Frontal cortex (tissue), 4 donors: ENCODE results near the gene INVS. TPM values are rescaled to one million over a fixed set of nuclear protein-coding genes. Genes with fewer than 3 reads are reported as not detected.

Source experiments
- DNase-seq, 2 donors: peaks; one replicate each; pipeline ENCODE4 v3.0.0; 2012; ENCODE audit warnings: low spot score in 2 of 2
- FAIRE-seq: peaks from 2 replicates; lab custom pipeline; 2012; peaks lifted over from hg19 to GRCh38; lab: Jason Lieb, UNC
- total RNA-seq: library from RNA; depleted of rRNA; stranded (reverse); fragments of >200 nt; gene quantifications from one replicate; pipeline ENCODE4 v1.2.3, GENCODE V29; 2014
- donor health status: control.
- donor health status: control.
- donor health status: control.

INVS gene
- total RNA-seq, 1 donor from 2014 or later: 15.1 TPM

DNA sequence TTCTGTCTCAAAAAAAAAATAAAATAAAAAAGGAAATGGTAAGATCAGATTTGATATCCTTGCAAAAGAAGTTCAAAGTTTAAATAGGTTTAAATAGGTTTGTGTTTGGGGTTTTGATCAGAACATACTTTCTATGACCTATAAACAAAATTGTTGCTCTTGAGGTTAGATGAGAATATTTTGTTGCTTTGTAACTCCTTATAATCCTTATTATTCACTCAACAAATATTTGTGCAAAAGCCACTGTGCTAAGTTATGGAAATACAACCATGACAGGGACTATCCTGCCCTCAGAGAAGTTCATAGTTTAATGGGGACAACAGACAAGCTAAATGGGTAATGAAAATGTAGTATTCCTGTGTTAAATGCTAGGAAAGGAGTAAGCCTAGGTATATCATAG lies 71.5 kb downstream of the INVS start:
- no peak for FAIRE-seq
- DNase-seq: no peak

DNA sequence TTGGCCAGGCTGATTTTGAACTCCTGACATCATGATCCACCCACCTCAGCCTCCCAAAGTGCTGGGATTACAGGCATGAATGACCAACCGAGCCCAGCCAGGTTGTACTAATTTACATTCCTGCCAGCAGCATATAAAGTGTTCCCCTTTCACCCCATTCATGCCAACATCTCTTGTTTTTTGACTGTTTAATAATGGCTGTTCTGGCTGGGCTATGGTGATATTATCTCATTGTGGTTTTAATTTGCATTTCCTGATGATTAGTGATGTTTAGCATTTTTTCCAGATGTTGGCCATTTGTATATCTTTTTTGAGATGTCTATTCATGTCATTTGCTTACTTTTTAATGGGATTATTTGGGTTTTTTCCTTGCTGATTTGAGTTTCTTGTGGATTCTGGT lies 87.3 kb downstream of the INVS start:
- DNase-seq (no peak), FAIRE-seq (no peak)

DNA sequence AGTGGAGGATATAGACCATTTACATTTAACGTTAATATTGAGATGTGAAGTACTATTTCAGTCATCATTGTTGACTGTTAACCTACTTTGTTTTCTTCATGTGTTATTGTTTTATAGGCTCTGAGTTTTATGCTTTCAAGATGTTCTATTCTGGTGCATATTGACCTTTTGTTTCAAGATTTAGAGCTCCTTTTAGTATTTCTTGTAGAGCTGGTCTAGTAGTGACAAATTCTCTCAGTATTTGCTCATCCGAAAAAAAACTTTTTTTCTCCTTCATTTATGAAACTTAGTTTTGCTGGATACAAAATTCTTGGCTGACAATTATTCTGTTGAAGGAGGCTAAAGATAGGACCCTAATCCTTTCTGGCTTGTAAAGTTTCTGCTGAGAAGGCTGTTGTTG lies 91.3 kb downstream of the INVS start:
- FAIRE-seq: no peak
- DNase-seq: no peak

DNA sequence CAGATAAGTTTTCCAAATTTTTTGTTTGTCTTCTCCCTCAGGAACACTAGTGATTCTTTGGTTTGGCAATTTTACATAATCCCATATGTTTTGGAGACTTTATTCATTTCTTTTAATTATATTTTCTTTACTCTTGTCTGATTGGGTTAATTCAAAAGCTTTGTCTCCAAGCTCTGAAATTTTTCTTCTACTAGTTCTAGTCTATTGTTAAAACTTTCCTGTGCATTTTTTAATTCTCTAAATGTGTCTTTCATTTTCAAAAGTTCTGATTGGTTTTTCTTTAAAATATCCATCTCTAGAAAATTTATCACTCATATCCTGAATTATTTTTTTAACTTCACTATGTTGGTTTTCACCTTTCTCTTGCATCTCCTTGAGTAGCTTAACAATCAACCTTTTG lies 92.2 kb downstream of the INVS start:
- FAIRE-seq: no peak
- no peak for DNase-seq

DNA sequence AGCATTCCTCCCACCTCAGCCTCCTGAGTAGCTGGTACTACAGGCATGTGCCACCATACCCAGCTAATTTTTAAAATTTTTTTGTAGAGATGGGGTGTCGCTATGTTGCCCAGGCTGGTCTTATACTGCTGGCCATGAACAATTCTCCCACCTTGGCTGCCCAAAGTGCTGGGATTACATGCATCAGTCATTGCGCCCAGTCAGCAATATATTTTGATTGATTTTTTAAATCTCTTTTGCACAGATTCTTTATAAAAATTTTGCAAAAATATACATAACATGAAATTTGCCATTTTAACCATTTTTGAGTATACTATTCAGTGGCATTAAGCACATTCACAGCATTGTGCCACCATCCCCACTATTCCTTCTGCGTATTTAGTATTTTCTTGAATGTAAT lies 94.0 kb downstream of the INVS start:
- DNase-seq (no peak), FAIRE-seq (no peak)

DNA sequence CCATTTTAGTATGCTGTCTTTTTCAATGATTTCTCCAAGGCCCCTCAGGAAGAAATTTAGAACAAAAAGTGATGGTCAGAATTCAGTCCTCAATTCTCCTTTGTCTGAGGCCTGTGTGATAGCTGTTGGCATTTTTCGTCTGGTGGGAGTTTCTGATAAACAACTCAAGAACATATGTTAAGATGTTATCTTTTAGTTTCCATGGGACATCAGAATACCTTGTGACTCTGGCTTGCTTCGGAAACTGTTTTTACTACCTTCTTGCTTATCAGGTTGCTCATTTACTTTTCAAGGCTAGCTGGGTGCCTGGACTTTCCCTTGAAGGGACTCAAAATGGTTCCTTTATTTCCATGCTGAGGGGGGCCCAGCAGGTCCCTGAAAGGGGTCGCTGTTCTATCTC lies 97.2 kb downstream of the INVS start:
- DNase-seq (no peak), FAIRE-seq (no peak)

DNA sequence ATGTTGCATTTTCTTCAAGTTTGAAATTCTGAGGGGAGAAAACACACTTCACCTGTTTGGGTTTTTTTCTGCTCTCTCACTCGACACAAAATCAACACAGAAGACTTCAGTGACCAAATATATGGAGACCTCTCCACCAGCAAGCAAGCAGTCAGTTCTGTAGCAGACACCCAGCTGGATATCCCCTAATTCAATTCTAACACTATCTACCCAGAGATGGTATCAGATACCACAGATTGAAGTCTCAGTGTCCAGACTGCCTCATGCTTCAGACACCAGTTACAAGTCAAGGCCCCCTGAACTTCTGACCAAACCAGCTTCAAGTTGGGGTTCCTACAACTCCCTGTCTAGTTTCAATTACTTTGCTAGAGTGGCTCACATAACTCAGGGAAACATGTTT lies 97.8 kb downstream of the INVS start:
- no peak for DNase-seq
- no peak for FAIRE-seq

DNA sequence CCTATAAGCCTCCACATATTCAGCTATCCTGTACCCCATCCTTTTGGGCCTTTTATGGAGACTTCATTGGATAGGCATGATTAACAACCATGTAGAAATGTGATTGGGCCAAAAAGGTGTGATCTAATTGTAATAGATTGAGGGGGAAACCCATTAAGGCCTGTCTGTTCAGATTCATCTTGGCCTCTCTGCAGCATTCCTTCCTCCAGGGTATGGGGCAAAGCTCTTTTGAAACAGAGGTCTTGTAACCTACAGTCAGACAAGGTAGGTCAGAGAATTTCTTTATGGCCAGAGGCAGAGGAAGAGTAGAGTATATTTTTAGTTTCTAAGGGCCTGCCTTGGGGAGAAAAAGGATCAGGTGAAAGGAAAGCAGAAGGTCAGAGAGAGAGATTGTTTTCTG lies 98.5 kb downstream of the INVS start:
- DNase-seq (no peak), FAIRE-seq (no peak)

DNA sequence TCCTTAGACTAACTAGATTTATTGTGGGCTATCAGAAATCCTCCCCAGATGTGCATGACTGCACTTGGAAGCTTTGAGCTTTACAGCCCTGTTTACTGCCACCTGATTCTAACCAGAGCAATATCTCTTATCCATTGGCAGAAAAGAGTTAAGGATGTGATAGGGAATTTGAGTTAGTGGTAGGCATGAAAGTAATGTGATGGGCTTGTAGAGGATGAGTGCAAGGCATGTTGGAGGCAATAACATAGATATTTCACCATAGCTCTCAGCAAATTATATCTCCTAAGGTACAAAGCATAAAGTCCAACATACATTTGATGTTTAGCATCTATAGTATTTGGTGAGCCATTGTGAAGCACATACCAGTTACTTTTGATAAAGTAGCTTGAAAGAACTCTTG lies 103.8 kb downstream of the INVS start:
- DNase-seq (no peak), FAIRE-seq (no peak)

DNA sequence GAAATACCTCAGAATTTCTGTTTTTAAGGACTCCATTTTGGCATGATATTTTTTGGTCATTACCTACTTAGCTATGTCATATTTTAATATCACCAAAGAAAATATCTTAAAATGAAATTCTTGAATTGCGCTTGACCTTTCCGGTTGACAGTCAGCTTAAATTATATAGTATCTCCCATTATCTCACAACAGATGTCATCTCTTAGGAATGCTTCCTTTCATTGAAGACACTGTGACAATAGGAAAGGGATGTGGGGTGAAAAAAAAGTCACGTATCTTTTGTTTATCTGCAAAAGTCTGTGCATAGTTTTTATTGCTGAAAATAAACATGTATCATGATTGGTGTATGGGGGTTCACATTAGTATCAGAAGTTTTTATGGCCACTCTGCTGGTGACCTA lies 105.8 kb downstream of the INVS start:
- FAIRE-seq (no peak), DNase-seq (no peak)

DNA sequence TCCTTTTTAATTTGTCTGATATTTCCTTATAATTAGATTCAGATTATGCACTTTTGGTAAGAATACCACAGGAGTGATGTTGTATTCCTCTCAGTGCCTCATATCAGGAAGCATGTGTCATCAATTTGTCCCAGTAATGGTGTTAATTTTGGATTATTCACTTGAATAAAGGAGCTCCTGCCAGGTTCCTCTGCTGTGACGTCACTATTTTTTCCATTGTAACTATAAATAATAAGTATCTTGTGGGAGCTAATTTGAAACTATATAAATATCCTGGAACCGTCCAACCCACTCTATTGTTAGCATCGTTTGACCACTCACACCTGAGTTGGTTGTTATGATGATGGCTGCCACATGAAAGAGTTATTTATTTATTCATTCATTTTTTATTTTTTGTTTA lies 107.9 kb downstream of the INVS start:
- DNase-seq (no peak), FAIRE-seq (no peak)

DNA sequence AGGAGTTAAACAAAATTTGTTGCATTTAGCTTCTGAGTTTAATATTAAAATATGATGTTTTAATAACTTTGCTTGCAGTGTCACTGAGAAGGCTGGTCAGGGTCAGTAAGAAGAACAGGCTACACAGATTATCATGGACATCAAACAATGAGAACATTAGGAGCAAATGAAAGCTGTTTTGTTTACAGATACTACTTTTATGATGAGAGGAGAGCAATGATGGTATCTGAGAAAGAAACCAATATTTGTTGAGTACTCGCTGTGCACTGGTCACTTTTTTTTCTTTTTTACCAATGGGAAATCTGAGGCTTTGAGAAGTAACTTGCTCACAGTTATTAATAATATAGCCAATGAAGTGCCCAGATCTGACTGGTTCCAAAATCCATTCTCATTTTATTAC lies 109.6 kb downstream of the INVS start:
- no peak for DNase-seq

DNA sequence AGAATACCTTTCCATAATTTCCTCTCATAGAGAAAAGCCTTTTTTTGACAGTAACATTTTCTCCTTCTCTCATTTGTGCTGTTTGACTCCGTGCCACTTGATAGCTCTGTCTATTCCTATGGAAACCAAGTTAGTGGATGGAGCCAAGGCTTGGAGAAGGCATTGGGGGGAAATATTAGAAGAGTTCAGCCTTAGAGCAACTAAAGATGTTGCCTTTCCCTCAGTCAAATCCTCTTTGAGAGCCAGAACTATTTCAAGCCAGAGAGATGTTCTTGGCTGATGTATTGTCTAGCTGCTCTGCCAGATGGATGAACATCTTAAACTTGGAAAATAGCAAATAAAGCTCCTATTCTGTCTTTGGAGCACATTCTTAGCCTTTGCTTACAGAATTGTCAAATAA lies 112.4 kb downstream of the INVS start:
- FAIRE-seq (no peak), DNase-seq (no peak)

More for the DNA sequence above, 109.6 kb downstream of the INVS start:
- no peak for FAIRE-seq

DNA sequence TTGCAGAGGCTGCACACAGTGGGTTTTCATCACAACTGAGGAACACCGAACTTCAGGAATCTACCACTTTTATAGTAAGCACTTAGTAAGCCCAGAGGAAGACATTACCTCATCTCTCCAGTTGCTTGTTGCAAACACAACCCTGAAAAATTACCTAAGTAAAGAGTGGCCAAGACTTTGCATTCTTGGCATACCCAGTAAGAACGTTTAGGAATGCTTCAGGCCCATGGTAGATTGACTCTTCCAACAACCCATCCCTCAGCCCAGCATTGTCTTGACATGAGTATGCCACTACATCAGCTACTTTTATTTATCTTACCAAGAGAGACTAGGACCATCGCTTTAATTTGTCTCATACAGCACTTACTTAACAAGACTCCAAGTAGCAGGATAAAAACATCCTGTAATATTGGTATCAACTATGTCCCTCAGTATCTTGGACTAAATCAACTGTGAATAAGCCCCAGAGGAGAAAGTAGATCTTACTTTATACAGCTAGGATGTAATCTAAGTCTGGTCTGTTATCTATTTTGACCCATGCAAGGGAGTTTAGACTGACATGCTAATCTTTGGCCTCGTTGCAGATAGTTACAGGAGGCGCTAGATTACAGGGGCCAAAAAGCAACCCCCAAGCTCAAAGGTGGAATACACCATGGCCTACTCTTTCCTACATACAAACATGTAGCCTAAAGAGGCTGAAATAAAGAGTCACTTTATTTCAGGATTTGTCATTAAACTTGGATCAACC lies 114.9 kb downstream of the INVS start:
- DNase-seq: no peak

DNA sequence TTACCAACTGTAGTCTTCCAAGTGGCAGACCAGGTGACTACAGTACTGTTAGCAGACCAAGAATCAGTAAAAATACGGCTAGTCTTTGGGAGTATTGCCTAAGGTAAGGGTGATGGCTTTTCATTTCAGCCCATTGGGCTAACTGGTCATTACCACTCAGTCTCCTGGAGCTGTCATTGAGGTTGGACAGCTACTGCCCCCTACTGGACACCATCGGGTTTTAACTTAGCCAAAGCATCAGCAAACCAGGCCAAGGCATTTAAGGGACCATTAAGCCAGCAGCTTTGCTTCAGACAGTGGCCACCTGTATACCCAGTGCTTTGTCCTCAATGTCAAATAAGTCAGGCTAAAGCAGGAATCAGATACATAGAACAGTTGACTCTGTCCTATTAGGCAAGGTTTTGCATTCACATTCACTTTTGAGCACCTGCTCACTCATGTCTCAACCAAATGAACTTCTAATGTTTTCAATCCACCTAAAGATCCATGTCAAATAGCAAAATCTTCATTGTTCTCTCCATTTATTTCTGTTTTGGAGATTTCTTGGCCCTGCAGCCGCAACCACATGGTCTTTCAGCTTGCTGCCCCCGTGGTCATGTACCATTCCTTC lies 117.2 kb downstream of the INVS start:
- DNase-seq (no peak), FAIRE-seq (no peak)

More for the DNA sequence above, 114.9 kb downstream of the INVS start:
- FAIRE-seq: no peak

DNA sequence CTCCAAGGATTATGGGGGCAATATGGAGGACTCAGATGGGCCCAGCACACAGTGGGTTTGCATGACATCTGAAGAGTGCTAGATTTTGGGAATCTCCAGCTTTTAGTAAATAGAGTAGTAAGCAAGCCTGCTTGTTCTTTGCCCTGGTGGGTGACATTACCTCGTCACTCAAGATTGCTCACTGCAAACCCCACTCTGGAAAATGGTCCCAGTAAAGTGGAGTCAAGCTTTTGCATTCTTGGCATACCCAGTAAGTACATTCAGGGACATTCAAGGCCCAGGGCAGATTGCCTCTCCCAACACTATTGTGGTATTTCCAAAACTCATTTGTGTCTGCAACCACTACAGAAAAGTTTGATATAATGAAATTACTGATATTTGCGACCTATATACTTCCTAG lies 118.5 kb downstream of the INVS start:
- FAIRE-seq: no peak
- no peak for DNase-seq

DNA sequence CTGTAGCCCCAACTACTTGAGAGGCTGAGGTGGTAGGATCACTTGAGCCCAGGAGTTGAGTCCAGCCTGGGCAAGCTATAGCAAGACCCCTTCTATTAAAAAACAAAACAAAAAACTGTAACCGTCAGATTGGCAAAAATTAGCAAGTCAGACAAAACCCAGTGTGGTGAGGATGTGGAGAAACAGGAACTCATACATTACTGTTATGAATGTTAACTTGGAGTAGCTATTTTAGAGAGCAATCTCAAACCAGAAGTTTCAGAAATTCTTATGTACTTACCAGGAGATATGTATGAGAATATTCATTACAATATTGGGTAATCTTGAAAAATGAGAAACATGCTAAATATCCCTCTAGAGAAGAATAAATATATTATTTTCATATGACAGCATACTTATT lies 120.3 kb downstream of the INVS start:
- DNase-seq (no peak), FAIRE-seq (no peak)

DNA sequence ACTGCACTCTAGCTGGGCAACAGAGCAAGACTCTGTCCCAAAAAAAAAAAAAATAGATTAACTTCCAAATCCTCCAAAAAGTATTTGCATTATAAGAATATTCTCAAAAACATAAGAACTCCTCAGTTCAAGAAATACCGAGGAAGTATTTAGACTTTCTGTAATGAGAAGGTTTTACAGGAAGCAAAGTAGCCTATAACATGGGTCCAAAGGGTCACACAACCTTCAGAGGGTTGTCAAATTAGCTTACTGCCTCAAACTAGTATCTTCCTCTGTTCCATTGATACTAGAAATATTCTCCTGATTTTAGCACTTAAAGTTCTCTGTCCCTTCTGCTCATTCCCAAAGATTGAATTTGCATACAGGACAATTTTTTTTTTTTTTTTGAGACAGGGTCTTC lies 121.9 kb downstream of the INVS start:
- no peak for FAIRE-seq
- DNase-seq: no peak

DNA sequence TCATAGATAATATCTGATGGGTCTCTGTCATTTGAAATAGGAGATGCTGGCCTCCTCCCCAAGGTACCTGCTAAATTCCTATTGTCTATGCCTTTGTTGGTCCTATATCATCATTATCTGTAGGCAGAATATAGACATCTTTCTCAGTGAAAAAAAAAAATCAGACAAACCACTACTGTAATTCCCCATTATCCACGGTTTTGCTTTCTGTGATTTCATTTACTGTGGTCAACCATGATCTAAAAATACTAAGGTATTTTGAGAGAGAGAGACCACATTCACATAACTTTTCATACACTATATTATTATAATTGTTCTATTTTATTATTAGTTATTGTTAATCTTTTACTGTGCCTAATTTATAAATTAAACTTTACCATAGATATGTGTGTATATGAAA lies 122.5 kb downstream of the INVS start:
- no peak for DNase-seq
- no peak for FAIRE-seq

DNA sequence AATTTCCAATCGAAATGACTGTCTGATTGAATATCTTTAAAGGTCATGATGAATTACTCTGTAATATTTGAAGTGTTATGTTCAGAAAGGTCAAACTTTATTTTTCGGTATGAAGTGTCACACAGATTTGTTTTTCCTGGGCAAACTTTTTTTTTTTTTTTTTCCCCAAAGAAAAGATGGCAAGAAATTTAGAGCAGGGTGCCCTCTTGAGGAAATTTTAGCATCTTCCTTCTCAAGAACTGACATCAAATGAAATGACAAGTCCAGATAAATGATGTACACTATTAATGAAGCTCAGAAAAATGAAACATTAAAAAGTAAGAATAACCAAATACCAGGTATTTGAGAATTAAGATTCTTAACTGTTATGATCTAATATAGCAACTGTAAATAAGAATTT lies 123.6 kb downstream of the INVS start:
- FAIRE-seq (peak; percentile 93), DNase-seq (peak in 1 of 2 donors; percentile 14)

DNA sequence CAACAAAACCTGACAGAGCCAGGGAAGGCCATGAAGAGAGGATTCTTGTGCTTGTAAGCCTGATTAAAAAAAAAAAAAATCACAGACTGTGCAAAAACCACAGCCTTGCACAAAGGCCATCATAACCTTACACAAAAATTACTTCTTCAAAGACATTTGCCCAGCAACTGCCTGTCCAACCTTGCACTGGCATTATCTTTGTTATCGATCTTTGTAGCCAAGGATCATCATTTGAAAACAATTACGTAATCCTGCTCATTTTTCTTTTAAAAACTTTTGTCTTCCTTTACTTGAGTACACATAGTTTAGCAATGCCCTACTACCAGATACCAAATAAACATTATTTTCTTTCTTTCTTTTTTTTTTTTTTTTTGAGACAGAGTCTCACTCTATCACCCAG lies 128.6 kb downstream of the INVS start:
- DNase-seq (no peak), FAIRE-seq (no peak)

DNA sequence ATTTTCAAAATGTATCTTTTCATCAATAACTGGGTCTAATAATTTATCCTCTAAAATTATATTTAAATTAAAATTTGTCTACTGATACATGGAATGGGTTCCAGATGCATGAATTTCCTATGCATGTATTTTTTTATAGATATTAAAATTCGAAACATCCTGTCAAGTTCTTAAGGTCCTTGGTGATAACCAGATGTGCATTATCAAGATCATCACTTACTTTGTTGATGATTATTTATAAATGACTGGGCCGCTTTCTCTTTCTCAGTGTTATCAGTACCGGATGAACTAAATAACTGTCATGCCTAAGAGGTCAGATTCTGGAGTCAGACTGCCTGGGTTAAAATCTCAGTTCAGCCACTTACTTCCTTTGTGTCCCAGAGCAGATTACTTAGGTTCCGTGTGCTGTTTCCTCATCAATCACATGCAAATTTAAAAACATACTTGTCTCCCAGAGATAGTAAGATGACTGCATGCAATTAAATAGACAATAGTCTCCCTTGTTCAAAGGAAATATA lies 129.4 kb downstream of the INVS start:
- DNase-seq (no peak), FAIRE-seq (no peak)
